CD14-positive monocyte (primary cell): Measurements from ENCODE around the gene TUSC1. TPM values are rescaled to one million over a fixed set of nuclear protein-coding genes. Genes with fewer than 3 reads are reported as not detected.

Experiments used
- DNase-seq, 3 donors: peaks; one replicate each; pipeline ENCODE4 v3.0.0-alpha.2; 2011 to 2022
- H2AFZ ChIP-seq: 2 replicates; pipeline ENCODE4 v1.6.0; 2012; ENCODE audit warnings: mild to moderate bottlenecking, low read depth, low read length, inconsistent platforms; ENCODE audit not compliant: insufficient read depth, poor library complexity, severe bottlenecking
- H3K27ac ChIP-seq, 2 donors: 1 replicate in 1 of 2; 2 replicates in 1 of 2; pipeline ENCODE4 v1.5.1; 2012 to 2013; ENCODE audit warnings: low read length in 2 of 2, control low read depth in 1 of 2, inconsistent platforms in 1 of 2, low read depth in 1 of 2, mild to moderate bottlenecking in 1 of 2
- H3K27me3 ChIP-seq, 2 donors: one replicate each; pipeline versions ENCODE4 v1.6.0 to v1.6.1; 2011 to 2013; ENCODE audit warnings: low read length in 2 of 2; ENCODE audit not compliant: control insufficient read depth in 2 of 2, insufficient read depth in 2 of 2
- H3K36me3 ChIP-seq, 2 donors: replicated peaks in 1 of 2; 1 replicate in 1 of 2; 2 replicates in 1 of 2; pipeline versions ENCODE4 v1.5.1 to v1.6.1; 2012 to 2013; ENCODE audit warnings: low read length in 2 of 2, control low read depth in 1 of 2, inconsistent platforms in 1 of 2, mild to moderate bottlenecking in 1 of 2; ENCODE audit not compliant: insufficient read depth in 2 of 2, control insufficient read depth in 1 of 2
- H3K4me1 ChIP-seq, 2 donors: 1 replicate in 1 of 2; 2 replicates in 1 of 2; pipeline versions ENCODE4 v1.5.1 to v1.6.1; 2012 to 2013; ENCODE audit warnings: low read length in 2 of 2, control low read depth in 1 of 2, inconsistent platforms in 1 of 2, mild to moderate bottlenecking in 1 of 2, moderate library complexity in 1 of 2; ENCODE audit not compliant: insufficient read depth in 2 of 2, control insufficient read depth in 1 of 2
- H3K4me2 ChIP-seq: replicated peaks from 2 replicates; pipeline ENCODE3; 2012; ENCODE audit warnings: low read length, moderate library complexity, mild to moderate bottlenecking; ENCODE audit not compliant: poor library complexity, severe bottlenecking; ENCODE audit errors: extremely low read depth
- H3K4me3 ChIP-seq, 3 experiments: fragments of 200-600 bp in 1 of 3; sonication (generic) in 1 of 3; replicated peaks in 1 of 3; 1 replicate in 2 of 3; 2 replicates in 1 of 3; pipeline ENCODE4 v1.5.1; 2011 to 2013; ENCODE audit warnings: low read length in 3 of 3, mild to moderate bottlenecking in 3 of 3, control low read depth in 2 of 3, low read depth in 2 of 3, inconsistent platforms in 1 of 3, moderate library complexity in 1 of 3
- H3K79me2 ChIP-seq: 2 replicates; pipeline ENCODE4 v1.6.0; 2012; ENCODE audit warnings: mild to moderate bottlenecking, control low read depth, inconsistent platforms, low read length, moderate library complexity; ENCODE audit not compliant: insufficient read depth
- H3K9ac ChIP-seq: 2 replicates; pipeline ENCODE4 v1.6.0; 2017; ENCODE audit warnings: low read length, mild to moderate bottlenecking; ENCODE audit not compliant: insufficient read depth, poor library complexity, severe bottlenecking
- H3K9me3 ChIP-seq, 2 donors: replicated peaks in 1 of 2; 1 replicate in 1 of 2; 2 replicates in 1 of 2; pipeline versions ENCODE4 v1.5.1 to v1.6.1; 2012 to 2013; ENCODE audit warnings: low read length in 2 of 2, control low read depth in 1 of 2; ENCODE audit not compliant: control insufficient read depth in 1 of 2, insufficient read depth in 1 of 2
- H4K20me1 ChIP-seq: 2 replicates; pipeline ENCODE4 v1.6.0; 2012; ENCODE audit warnings: mild to moderate bottlenecking, low read length, control low read depth, moderate library complexity; ENCODE audit not compliant: insufficient read depth
- H3K27ac Mint-ChIP-seq, 7 donors: one replicate each; pipeline ENCODE4 v1.8.0; 2020; ENCODE audit warnings: mild to moderate bottlenecking in 7 of 7, mixed read lengths in 7 of 7, moderate library complexity in 6 of 7, inconsistent platforms in 2 of 7
- H3K27me3 Mint-ChIP-seq, 3 donors: one replicate each; pipeline ENCODE4 v1.8.0; 2021 to 2022; ENCODE audit warnings: low read depth in 3 of 3, mild to moderate bottlenecking in 3 of 3, mixed read lengths in 3 of 3, moderate library complexity in 3 of 3, inconsistent platforms in 1 of 3
- H3K36me3 Mint-ChIP-seq, 2 donors: one replicate each; pipeline ENCODE4 v1.8.0; 2020; ENCODE audit warnings: mixed read lengths in 2 of 2, inconsistent platforms in 1 of 2, mild to moderate bottlenecking in 1 of 2
- H3K4me1 Mint-ChIP-seq: one replicate; pipeline ENCODE4 v1.8.0; 2020; ENCODE audit warnings: mild to moderate bottlenecking, mixed read lengths
- H3K4me3 Mint-ChIP-seq, 2 donors: one replicate each; pipeline ENCODE4 v1.8.0; 2020; ENCODE audit warnings: mild to moderate bottlenecking in 2 of 2, mixed read lengths in 2 of 2, moderate library complexity in 1 of 2
- H3K9me3 Mint-ChIP-seq, 7 donors: one replicate each; pipeline ENCODE4 v1.8.0; 2020 to 2022; ENCODE audit warnings: mixed read lengths in 7 of 7, mild to moderate bottlenecking in 6 of 7, moderate library complexity in 6 of 7, inconsistent platforms in 2 of 7
- CTCF ChIP-seq: fragments of 200-600 bp; IDR thresholded peaks from one replicate; pipeline ENCODE4 v1.8.0; 2022; ENCODE audit warnings: antibody characterized with exemption, mild to moderate bottlenecking
- WGBS: methylation state at CpG from one replicate; pipeline ENCODE4 v1.1.5; 2013; ENCODE audit warnings: missing lambda C conversion rate; ENCODE audit not compliant: insufficient coverage; 5-methylcytosine and 5-hydroxymethylcytosine counted together
- intact Hi-C, 2 donors: fragments of 100-400 bp; cut with micrococcal nuclease; formaldehyde crosslinking; loops; one replicate each; pipeline versions ENCODE4 v1.15.0 to v1.15.1; 2023
- polyA plus RNA-seq, 3 donors: library from polyadenylated mRNA; depleted of rRNA in 1 of 3; unstranded in 2 of 3; stranded (reverse) in 1 of 3; fragments of 300-500 nt in 2 of 3; fragments of >200 nt in 1 of 3; fragmentation: Illumina TruSeq in 2 of 3; gene quantifications; 1 replicate in 2 of 3; 2 replicates in 1 of 3; pipeline ENCODE4 v1.2.3, GENCODE V29; 2012 to 2021

Gene TUSC1
- polyA plus RNA-seq, 3 donors: 0.29 to 1.8 (median 0.87) TPM

- Mint-ChIP-seq H3K4me3 (no peak overlapping the region), H3K9me3 (peaks cover 0 to 5% (median 0%) of the 10 kb centered on the region in 7 donors), H3K36me3 (no peaks in the 10 kb centered on the region), H3K27me3 (no peaks in the 10 kb centered on the region), H3K27ac (no peak overlapping the region), H3K4me1 (no peaks in the 10 kb centered on the region)
- no peaks in the 10 kb centered on the region for H3K4me1 ChIP-seq
- H3K4me3 ChIP-seq: no peak overlapping the region
- H3K9ac ChIP-seq: no peak overlapping the region
- no peak overlapping the region for H2AFZ ChIP-seq
- no peaks in the 10 kb centered on the region for H3K27me3 ChIP-seq
- H3K36me3 ChIP-seq: no peaks in the 10 kb centered on the region
- no peaks in the 10 kb centered on the region for H3K9me3 ChIP-seq
- WGBS: 0% methylated on average over 1 of the region's 3 CpGs
- no peaks in the 10 kb centered on the region for H4K20me1 ChIP-seq
- TF ChIP-seq CTCF: no peak
- no peak overlapping the region for H3K27ac ChIP-seq
- H3K79me2 ChIP-seq: no peaks in the 10 kb centered on the region
- no peak overlapping the region for H3K4me2 ChIP-seq
- intact Hi-C loops: no loop called here
- no peak for DNase-seq
These were observed 30.1 kb downstream of the TUSC1 start for GRCh38 chr9:25648116-25648515.

- H2AFZ ChIP-seq: no peak overlapping the region
- intact Hi-C loops: no loop called here
- WGBS: 100% methylated on average over 1 of the region's 2 CpGs
These were observed 42.2 kb downstream of the TUSC1 start for GRCh38 chr9:25636026-25636425.

More at GRCh38 chr9:25636026-25636425, 42.2 kb downstream of the TUSC1 start:
- no peak overlapping the region for H3K4me2 ChIP-seq
- Mint-ChIP-seq H3K4me1 (no peaks in the 10 kb centered on the region), H3K36me3 (no peaks in the 10 kb centered on the region), H3K4me3 (no peak overlapping the region), H3K27me3 (no peaks in the 10 kb centered on the region), H3K9me3 (peaks cover 0 to 5% (median 0%) of the 10 kb centered on the region in 7 donors), H3K27ac (no peak overlapping the region)
- no peak overlapping the region for H3K4me3 ChIP-seq
- no peaks in the 10 kb centered on the region for H3K79me2 ChIP-seq
- H3K9me3 ChIP-seq: no peaks in the 10 kb centered on the region
- no peak overlapping the region for H3K27ac ChIP-seq
- no peak overlapping the region for H3K9ac ChIP-seq
- no peak for TF ChIP-seq CTCF
- no peaks in the 10 kb centered on the region for H4K20me1 ChIP-seq
- no peaks in the 10 kb centered on the region for H3K36me3 ChIP-seq
- DNase-seq: no peak
- H3K4me1 ChIP-seq: no peaks in the 10 kb centered on the region
- H3K27me3 ChIP-seq: no peaks in the 10 kb centered on the region
